IPS DF 6.9 (cell line): ENCODE measurements around the gene RMDN3.

Source experiments
- DNase-seq: peaks from one replicate; pipeline ENCODE4 v3.0.0-alpha.2; 2013; ENCODE audit warnings: low read depth, low spot score
- H3K27ac ChIP-seq: one replicate; pipeline ENCODE4 v1.5.1; 2013; ENCODE audit warnings: low read length, control low read depth
- H3K27me3 ChIP-seq: 2 replicates; pipeline ENCODE4 v1.6.1; 2013; ENCODE audit warnings: mild to moderate bottlenecking, low read length; ENCODE audit not compliant: control insufficient read depth, insufficient read depth
- H3K36me3 ChIP-seq: 2 replicates; pipeline ENCODE4 v1.6.1; 2013; ENCODE audit warnings: low read length; ENCODE audit not compliant: control insufficient read depth, insufficient read depth
- H3K4me1 ChIP-seq: 2 replicates; pipeline ENCODE4 v1.6.1; 2013; ENCODE audit warnings: low read length; ENCODE audit not compliant: control insufficient read depth, insufficient read depth
- H3K4me3 ChIP-seq: 2 replicates; pipeline ENCODE4 v1.5.1; 2013; ENCODE audit warnings: mild to moderate bottlenecking, low read length
- H3K9me3 ChIP-seq: 2 replicates; pipeline ENCODE4 v1.6.1; 2013; ENCODE audit warnings: low read length, inconsistent platforms; ENCODE audit not compliant: control insufficient read depth, insufficient read depth
- WGBS: extraction: QIAGEN DNeasy Blood & Tissue Kit; methylation state at CpG from one replicate; pipeline ENCODE4 v1.1.7; 2013; ENCODE audit warnings: mixed read lengths, missing lambda C conversion rate; ENCODE audit not compliant: insufficient read length, insufficient coverage; 5-methylcytosine and 5-hydroxymethylcytosine counted together

RMDN3 gene

GRCh38 chr15:40749151-40749630 is 5.9 kb downstream of the RMDN3 start:
- Histone ChIP-seq H3K9me3 (no peaks in the 10 kb centered on the region), H3K27ac (no peak overlapping the region), H3K27me3 (no peaks in the 10 kb centered on the region), H3K4me1 (no peaks in the 10 kb centered on the region), H3K36me3 (no peaks in the 10 kb centered on the region), H3K4me3 (no peak overlapping the region)
- WGBS = no CpG with 5 or more reads among the region's 4 CpGs
- DNase-seq = no peak

DNA sequence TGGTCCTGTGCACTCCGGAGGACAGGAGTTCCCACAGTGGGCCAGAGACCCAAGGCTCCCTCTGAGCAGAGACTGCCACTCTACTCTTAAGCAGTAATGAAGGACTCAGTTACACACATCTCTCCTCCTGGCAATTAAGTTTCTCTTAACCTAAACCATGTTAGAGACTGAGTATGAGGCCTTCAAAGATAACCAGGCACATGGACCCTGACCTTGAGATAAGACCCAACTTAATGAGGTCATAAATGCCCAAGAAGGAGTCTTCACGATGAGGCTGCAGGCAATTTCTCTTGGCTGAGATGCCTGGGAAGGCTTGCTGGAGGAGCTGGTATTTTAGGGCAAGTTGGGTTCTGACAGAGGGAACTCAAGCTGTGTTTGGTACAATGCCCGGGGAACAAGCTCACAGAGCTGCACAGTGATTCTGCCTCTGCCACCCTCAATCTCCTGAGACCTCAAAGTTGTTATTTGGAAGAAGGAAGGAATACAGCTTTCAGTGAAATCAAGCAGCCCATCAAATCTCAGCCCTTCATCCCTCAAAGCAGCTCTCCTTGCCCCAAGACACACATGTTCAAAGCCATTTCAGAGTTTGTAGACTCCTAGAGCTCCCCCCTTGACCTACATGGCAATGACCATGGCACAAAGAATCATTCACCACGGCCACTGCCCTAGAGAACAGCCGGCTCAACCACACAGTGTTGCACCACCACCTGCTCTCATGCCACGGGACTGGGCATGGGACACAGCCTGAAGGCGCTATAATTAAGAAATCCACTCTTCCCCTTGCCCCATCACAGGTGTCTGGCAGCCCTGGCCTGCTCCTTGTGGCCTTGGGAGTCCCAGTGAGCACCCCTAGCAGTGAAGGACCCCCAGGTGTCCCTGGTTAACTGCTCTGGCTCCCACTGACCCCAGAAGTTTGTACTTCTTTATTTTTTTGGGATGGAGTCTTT is 7.1 kb downstream of the RMDN3 start:
- H3K4me3 ChIP-seq = no peak overlapping the region
- no peaks in the 10 kb centered on the region for H3K36me3 ChIP-seq
- no peaks in the 10 kb centered on the region for H3K27me3 ChIP-seq
- H3K27ac ChIP-seq = no peak overlapping the region
- no peaks in the 10 kb centered on the region for H3K9me3 ChIP-seq
- DNase-seq = no peak
- no CpG with 5 or more reads among the region's 7 CpGs for WGBS
- H3K4me1 ChIP-seq = no peaks in the 10 kb centered on the region

DNA sequence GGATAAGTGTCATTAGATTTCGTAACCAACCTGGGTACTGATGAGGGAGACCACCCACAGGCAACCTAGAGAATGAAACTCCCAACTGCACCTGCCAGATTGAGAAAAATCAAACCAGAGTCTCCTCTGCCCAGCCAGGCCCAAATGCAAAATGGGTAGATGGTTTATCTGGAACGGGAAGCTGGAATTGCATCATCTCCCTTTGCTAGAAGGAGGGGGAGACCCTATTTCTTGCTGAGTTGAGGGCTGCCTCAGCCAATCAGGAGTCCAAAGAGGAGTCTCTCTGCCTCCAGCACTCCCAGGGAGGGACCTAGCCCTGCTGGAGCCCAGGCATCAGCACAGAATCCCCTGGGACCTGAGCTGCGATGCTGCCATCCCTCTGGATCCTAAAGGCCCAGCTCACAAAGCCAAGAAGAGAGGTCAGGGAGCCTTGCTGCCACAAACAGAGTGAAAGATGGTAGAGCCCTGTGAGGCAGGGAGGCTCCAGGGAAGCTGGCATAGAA is 8.1 kb downstream of the RMDN3 start:
- Histone ChIP-seq H3K27me3 (no peaks in the 10 kb centered on the region), H3K4me1 (no peaks in the 10 kb centered on the region), H3K27ac (no peak overlapping the region), H3K4me3 (no peak overlapping the region), H3K36me3 (no peaks in the 10 kb centered on the region), H3K9me3 (no peaks in the 10 kb centered on the region)
- no peak for DNase-seq
- no CpG with 5 or more reads among the region's 3 CpGs for WGBS

GRCh38 chr15:40744815-40745152 is 10.3 kb downstream of the RMDN3 start:
- H3K36me3 ChIP-seq = no peaks in the 10 kb centered on the region
- no peak overlapping the region for H3K4me3 ChIP-seq
- H3K4me1 ChIP-seq = no peaks in the 10 kb centered on the region
- H3K27ac ChIP-seq = no peak overlapping the region
- WGBS = no CpG with 5 or more reads among the region's 5 CpGs
- no peak for DNase-seq
- H3K9me3 ChIP-seq = no peaks in the 10 kb centered on the region
- H3K27me3 ChIP-seq = no peaks in the 10 kb centered on the region

DNA sequence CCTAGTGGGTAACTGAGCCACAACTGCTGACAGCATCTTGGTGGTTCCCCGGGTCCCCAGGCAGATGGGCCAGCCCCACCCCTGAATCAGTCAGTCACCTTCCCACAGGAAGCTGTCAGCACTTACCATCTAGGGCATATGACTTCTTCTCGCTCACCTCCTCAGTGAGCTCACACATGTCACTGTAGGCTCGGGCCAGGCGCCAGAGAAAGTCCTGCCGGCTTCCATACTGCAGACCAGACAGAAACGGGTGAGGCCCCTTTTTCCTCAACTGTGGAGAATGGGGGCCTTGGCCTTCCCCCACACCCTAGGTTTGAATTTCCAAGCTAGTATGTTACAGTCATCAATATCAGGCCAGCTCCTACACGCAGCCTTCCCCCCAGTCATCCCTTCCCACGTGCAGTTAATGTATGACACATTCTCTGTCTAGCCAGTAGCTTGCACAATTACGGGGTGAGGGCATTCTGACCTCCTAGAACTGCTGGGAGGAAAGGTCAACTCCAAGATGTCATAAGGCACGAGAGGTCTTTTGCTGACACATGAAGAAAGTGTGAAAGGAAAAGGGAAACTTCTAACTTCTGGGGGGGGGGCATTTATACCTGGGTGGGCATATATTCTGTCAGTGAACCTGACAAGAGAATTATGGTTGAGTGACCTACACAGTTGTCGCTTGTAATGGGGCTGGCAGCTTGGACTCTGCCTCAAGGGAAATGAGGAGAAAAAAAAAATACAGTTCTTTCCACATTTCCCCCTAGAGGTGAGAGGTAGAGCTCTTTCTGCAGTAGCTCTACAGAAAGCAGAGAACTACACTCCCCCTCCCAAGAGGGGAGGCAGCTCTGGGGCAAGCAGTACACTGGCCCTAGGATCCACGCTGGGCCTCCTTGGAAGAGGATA is 10.9 kb downstream of the RMDN3 start:
- Histone ChIP-seq H3K4me1 (0 out of 2 replicates have a peak, but pooled peaks cover 2% of the 10 kb centered on the region), H3K27ac (no peak overlapping the region), H3K27me3 (no peaks in the 10 kb centered on the region), H3K9me3 (no peaks in the 10 kb centered on the region), H3K4me3 (no peak overlapping the region), H3K36me3 (no peaks in the 10 kb centered on the region)
- no CpG with 5 or more reads among the region's 12 CpGs for WGBS
- DNase-seq = no peak

- Histone ChIP-seq H3K27me3 (no peaks in the 10 kb centered on the region), H3K4me1 (0 out of 2 replicates have a peak, but pooled peaks cover 2% of the 10 kb centered on the region), H3K27ac (no peak overlapping the region), H3K4me3 (no peak overlapping the region), H3K9me3 (no peaks in the 10 kb centered on the region), H3K36me3 (no peaks in the 10 kb centered on the region)
- no CpG with 5 or more reads among the region's 2 CpGs for WGBS
- no peak for DNase-seq
Measured at GRCh38 chr15:40743485-40743901, 11.6 kb downstream of the RMDN3 start.

DNA sequence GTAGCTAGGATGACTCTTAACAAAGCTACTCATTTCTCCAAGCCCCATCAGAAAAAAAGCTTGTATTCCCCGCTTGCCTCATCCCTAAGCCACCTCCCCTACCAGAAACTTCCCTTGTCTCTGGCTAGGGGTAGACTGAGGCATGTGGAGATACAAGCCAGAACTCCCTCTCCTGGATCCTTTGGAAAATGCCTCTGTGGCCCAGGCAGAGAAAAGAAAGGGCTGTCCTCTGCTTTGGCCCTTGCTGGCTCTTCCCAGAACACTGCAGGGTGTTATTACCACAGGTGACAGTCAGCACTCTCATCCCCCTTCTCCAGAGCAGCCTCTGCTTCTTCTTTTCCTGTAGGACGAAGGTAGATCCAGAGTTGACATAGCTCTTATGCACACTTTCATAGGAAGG is 15.2 kb downstream of the RMDN3 start:
- no peak overlapping the region for H3K4me3 ChIP-seq
- no peaks in the 10 kb centered on the region for H3K36me3 ChIP-seq
- H3K9me3 ChIP-seq = no peaks in the 10 kb centered on the region
- 0 out of 2 replicates have a peak, but pooled peaks cover 2% of the 10 kb centered on the region for H3K4me1 ChIP-seq
- WGBS = no CpG with 5 or more reads among the region's 2 CpGs
- no peak for DNase-seq
- no peak overlapping the region for H3K27ac ChIP-seq
- no peaks in the 10 kb centered on the region for H3K27me3 ChIP-seq

GRCh38 chr15:40739047-40739446 is 16.0 kb downstream of the RMDN3 start:
- Histone ChIP-seq H3K4me3 (no peak overlapping the region), H3K9me3 (no peaks in the 10 kb centered on the region), H3K27ac (no peak overlapping the region), H3K4me1 (0 out of 2 replicates have a peak, but pooled peaks cover 2% of the 10 kb centered on the region), H3K36me3 (no peaks in the 10 kb centered on the region), H3K27me3 (no peaks in the 10 kb centered on the region)
- WGBS = no CpG with 5 or more reads among the region's 2 CpGs
- no peak for DNase-seq

- Histone ChIP-seq H3K27ac (no peak overlapping the region), H3K4me3 (no peak overlapping the region), H3K27me3 (no peaks in the 10 kb centered on the region), H3K4me1 (0 out of 2 replicates have a peak, but pooled peaks cover 2% of the 10 kb centered on the region), H3K9me3 (no peaks in the 10 kb centered on the region), H3K36me3 (no peaks in the 10 kb centered on the region)
- WGBS = no CpG with 5 or more reads among the region's 3 CpGs
- no peak for DNase-seq
Measured at GRCh38 chr15:40737048-40737447, 18.0 kb downstream of the RMDN3 start.

DNA sequence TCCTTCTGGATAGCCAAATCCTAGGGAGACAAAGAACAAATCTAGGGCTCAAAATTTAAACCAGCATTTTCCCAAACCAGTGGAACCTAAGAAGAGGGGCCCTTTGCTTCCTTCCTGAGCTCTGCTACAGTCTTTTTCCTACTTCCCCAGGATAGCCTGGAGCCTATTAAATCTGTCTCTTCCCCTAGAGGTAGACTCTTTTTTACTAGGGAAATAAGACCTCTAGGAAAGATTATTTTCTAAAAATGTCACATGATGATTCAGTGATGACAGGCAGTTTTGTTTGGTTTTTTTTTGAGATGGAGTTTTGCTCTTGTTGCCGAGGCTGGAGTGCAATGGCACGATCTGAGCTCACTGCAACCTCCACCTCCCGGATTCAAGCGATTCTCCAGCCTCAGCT is 18.5 kb downstream of the RMDN3 start:
- no peaks in the 10 kb centered on the region for H3K9me3 ChIP-seq
- H3K36me3 ChIP-seq = peaks cover 3% of the 10 kb centered on the region; the same call in 1 of the 2 replicates
- no peaks in the 10 kb centered on the region for H3K27me3 ChIP-seq
- H3K27ac ChIP-seq = no peak overlapping the region
- H3K4me1 ChIP-seq = 0 out of 2 replicates have a peak, but pooled peaks cover 2% of the 10 kb centered on the region
- no peak overlapping the region for H3K4me3 ChIP-seq
- WGBS = no CpG with 5 or more reads among the region's 4 CpGs
- no peak for DNase-seq
